GM18505 (cell line): ENCODE data around the gene HIGD1B.

Source experiments
- ATAC-seq: cut with Tn5 transposase; IDR thresholded peaks from one replicate; pipeline ENCODE4 v1.9.1; 2021; ENCODE audit not compliant: unreplicated experiment
- POLR2A ChIP-seq: IDR thresholded peaks from 4 replicates; pipeline ENCODE4 v1.6.1; 2011; ENCODE audit warnings: borderline replicate concordance; ENCODE audit not compliant: insufficient read depth, insufficient read length; ENCODE audit errors: extremely low read depth

Gene HIGD1B

DNA sequence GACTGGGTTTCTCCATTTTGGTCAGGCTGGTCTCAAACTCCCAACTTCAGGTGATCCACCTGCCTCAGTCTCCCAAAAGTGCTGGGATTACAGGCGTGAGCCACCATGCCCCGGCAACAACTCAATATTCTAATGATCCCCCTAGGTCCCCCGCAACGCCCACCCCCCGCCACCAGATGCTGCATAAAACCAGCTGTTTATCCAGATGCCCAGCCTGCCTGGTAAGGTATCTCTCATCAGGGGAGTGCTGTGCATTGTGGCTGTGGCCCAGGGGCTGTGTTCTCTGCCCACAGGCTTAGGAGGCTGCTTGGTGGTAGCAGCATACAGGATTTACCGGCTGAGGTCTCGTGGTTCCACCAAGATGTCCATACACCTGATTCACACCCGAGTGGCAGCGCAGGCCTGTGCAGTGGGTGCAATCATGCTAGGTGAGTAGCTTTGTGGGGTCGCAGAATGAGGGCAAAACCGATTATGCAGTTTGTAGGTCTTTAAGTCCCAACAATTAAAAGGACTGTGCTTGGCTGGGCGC lies 1.3 kb downstream of the HIGD1B start:
- no peak for TF ChIP-seq POLR2A
- no peak for ATAC-seq

DNA sequence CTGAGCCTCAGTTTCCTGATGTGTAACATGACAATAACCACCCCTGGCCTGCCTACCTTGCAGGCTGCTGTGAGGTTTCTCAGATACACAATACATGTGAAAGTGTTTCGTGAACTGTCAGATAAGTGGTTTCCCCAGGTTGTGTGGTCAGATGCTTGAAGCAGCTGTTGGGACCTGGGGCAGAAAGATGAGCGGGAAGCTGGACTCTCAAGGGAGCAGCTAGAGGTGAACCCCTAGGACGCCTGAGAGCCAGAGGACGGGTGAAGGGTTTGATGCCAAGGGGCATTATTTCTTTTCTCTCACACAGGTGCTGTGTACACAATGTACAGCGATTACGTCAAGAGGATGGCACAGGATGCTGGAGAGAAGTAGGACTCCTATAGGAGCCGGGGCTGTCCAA lies 2.3 kb downstream of the HIGD1B start:
- TF ChIP-seq POLR2A: no peak
- ATAC-seq: no peak

DNA sequence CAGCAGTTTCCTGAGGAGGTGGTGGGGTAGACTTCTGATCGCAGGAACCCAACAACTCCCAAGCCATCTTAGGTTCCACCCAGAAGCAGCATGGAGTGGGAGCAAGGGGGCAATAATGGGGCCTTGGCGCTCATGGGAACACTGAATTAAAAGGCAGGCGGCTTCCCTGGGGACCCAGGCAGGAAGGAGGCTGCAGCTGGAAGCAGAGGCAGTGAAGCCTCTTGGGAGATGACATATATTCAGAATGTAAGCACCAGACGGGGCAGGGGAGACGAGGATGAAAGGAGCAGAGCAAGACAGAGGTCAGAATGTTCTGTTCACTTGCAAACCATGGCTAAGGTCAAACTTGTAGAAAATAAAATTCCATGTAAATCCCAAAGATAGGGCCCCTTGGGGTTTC lies 2.9 kb downstream of the HIGD1B start:
- no peak for ATAC-seq
- no peak for TF ChIP-seq POLR2A

DNA sequence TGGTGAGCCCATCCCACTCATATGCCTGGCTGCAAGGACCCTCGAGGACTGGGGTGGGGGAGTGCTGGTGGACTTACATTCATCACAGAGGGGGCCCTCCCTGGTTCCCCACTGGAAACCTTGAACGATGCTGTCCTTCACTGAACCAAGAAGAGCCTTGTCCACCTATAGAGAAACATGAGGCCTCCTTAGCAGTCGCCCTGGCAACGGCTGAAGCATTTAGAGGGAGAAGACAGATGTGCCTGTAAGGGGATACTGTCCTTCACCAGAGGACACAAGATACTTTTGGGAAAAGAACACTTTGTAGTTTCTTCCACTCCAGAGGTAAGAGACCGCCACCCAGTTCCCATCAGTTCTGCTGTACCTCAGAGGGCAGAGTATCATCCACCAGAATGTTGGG lies 6.5 kb downstream of the HIGD1B start:
- ATAC-seq: no peak
- TF ChIP-seq POLR2A: no peak

DNA sequence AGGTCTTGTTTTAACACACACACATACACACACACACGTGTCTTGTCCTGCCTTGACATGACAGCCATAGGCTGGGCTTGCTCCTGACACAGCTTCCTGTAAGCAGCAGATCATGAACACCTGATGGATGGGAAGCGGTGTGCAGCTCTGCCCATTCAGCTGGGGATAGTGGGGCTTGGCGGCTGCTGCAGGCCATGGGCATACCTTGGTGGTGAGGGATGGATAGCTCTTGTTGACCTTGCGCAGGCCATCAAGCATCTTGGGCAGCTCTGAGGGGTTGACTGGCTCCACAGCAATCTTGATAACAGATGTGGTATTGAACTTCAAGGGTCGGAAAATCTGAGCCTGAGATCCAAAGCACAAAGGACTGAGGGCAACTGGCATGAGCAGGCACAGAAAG lies 12.0 kb downstream of the HIGD1B start:
- no peak for ATAC-seq
- no peak for TF ChIP-seq POLR2A

DNA sequence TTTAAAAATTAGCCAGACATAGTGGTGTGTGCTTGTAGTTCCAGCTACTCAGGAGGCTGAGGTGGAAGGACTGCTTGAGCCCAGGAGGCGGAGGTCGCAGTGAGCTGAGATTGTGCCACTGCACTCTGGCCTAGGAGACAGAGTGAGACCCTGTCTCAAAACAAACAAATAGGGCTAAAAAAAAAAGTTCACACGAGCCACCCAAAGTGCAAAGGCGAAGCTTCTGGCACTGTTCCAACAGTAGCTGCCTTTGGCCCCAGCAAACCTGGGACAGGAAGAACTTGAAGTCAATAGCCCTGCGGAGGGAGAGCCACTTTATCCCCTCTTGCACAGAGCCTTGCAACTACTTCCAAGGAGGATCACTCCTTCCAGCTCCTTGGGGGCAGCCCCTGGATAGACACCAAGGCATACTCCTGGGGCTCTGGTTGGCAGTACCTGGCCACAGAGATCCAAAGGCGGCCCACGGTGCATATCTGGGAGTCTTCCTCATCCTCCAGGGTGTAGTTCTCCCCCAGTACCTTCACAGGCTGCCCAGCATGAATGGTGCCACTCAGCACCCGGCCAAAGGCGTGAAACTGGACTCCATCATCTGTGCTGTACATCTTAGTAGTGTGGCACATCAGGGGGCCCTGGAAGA lies 14.7 kb downstream of the HIGD1B start:
- TF ChIP-seq POLR2A: no peak
- no peak for ATAC-seq

DNA sequence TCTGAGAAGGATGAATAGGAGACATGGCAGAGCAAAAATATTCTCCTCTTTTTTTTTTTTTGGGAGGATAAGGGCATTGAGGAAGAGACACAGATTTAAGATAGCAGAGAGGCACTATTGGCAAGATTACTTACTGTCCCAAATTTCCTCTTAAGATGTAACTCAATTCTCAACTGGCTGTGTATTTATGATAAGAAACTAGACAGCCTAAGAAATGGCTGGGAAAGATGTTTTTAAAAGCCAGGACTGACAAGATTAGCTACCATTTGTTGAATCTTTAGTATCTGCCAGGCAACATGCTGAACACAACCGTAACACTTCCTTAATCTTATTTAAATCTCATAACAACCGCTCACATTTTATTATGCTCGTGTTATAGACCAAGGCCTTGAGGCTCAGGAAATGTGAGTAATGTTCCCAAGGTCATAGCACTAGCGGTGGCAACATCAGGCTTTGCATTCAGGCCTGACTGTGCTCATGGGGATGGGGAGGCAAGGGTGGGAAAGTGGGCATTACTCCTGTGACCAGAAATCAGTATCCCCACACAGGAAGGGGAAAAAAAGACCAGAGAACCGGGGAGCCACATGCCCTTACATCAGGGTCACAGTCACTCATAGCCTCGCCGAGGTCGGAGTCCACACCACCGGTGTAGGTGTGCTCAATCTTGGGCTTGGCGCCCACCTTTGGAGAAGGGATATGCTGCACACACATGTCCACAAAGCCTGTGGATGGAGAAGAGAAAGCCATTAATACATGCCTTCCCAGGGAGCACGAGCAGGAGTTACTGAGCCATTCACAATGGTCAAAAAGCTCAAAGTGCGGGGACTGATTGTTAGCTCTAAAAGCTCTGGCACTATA lies 15.6 kb downstream of the HIGD1B start:
- ATAC-seq: no peak
- TF ChIP-seq POLR2A: no peak

DNA sequence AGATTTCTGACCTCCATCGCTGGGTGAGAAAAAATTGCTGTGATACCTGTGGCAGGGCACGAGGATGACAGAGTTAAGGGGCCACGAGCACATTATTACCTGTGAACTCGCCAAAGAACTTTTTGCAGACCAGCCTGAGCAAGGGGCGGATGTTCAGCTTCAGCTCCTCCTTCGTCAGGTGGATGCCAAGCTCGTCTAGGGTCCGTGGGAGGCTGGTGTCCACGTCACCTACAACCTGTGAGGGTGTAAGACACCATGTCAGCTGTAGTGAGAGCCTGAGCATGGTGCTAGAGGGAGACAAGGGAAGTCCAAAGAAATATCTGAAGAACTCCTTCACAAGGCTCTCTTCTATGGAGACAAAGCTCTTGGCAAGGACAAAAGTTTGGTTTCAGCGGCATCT lies 17.1 kb downstream of the HIGD1B start:
- TF ChIP-seq POLR2A: no peak
- ATAC-seq: no peak

DNA sequence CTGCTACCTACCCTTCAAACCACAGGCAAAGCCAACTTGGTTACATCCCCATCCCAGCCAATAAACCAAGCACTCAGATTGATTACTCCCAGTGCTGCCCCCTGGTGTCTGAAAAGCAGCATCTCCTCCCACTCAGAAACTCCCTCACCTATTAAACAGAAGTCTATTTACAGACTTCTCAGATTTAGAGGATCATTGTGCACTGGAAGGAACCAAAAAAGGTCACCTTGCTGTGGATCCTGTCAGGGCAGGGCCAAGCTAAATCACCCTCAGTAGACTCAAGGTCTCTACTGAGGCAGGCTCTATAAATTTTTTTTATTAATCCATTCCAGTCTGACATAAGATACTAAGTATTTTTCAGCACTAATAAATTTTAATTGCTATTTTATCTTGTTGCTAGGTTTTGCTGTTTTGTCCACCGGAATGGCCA lies 17.6 kb downstream of the HIGD1B start:
- no peak for TF ChIP-seq POLR2A
- no peak for ATAC-seq

DNA sequence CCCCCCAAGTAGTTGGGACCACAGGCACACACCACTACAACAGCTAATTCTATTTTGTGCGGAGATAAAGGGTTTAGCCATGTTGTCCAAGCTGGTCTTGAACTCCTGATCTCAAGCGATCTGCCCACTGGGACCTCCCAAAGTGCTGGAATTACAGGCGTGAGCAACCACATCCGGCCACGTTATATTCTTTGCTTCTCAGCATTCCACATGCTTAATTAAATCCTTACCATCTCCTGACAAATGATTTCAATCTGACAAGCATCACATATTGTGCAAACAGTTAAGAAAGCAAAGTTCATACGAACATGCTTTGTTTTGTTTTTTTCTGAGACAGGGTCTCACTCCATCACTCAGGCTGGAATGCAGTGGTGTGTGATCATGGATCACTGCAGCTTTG lies 18.2 kb downstream of the HIGD1B start:
- no peak for TF ChIP-seq POLR2A
- no peak for ATAC-seq

DNA sequence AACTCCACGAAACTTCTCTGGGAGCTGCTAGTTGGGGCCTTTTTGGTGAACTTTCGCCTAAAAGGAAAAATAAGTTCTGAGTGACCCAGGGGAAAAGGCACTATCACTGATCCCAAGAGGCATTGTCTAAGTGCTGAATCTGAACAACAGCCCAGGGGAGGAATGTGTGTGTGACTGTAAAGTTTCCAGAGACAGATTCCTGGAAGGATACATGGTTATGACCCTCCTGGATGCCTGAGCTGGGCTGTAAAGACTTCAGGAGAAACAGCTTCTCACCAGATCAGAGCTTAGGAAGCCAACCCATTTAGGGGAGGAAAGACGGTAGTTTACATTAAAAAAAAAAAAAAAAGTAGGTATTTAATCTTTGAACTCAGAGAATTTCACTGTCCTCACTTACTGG lies 20.2 kb downstream of the HIGD1B start:
- TF ChIP-seq POLR2A: no peak
- no peak for ATAC-seq

DNA sequence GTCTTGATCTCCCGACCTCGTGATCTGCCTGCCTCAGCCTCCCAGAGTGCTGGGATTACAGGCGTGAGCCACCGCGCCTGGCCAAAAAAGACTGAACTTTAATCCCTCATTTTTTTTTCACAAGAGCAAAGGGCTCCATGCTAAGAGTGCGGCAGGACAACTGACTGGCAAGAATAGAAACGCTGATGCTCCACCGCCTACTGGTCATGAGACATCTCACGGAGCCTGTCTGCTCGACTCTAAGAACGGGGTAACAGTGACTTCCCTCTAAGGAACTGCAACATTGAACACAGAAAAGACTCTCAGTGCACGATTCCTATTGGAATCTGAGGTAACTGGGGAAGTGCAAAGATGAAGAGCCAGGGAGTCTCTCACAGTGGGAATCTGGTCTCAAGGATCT lies 23.9 kb downstream of the HIGD1B start:
- no peak for ATAC-seq
- no peak for TF ChIP-seq POLR2A

DNA sequence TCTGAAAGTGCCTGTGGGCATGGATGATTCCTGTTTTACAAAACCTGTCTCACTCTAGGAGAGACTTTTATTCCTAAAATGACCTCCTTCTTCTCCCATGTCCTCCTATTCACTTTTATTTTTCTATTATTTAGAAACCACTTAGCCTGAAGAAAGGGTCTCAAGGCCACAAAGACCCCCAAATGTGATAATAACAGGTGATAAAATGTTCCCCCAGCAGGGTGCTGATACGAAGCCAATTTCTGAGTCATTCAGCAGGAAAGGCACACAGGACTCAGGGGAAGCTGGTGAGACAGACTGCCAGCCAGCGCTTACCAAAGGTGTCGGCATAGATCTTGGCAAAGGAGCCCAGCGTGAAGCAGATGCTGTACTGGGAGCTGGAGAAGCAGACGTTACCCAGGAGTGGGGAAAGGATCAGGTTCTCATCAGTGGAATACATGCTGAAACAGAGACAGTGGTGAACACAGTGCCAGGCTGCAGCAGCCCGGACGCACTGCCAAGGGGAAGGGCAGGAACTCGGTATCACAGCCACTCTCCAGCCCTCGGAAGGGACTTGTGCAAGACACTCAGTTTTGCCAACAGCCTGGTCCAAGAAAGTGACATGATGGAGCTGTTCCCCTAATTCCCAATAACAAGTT lies 24.6 kb downstream of the HIGD1B start:
- TF ChIP-seq POLR2A: no peak
- no peak for ATAC-seq
